Epithelial cell of proximal tubule (primary cell): ENCODE data around the gene ZNF507. TPM values are rescaled to one million over a fixed set of nuclear protein-coding genes. Genes with fewer than 3 reads are reported as not detected.

ENCODE experiments used
- DNase-seq: peaks from one replicate; pipeline ENCODE4 v3.0.0-alpha.2; 2011; ENCODE audit warnings: low read depth
- H3K4me3 ChIP-seq: 2 replicates; pipeline ENCODE4 v1.5.1; 2011; ENCODE audit warnings: low read depth, mild to moderate bottlenecking, low read length
- total RNA-seq: library from RNA; depleted of rRNA; stranded (reverse); fragments of >200 nt; gene quantifications from 2 replicates; pipeline ENCODE4 v1.2.3, GENCODE V29; 2015
- TF ChIP-seq, protein P1 (sequence below): conservative IDR thresholded peaks from 2 replicates; pipeline ENCODE4 v1.5.1; 2012; ENCODE audit warnings: low read depth, mild to moderate bottlenecking, low read length

The ZNF507 gene
- total RNA-seq, 1 donor from 2014 or later = 7.6 TPM

DNA sequence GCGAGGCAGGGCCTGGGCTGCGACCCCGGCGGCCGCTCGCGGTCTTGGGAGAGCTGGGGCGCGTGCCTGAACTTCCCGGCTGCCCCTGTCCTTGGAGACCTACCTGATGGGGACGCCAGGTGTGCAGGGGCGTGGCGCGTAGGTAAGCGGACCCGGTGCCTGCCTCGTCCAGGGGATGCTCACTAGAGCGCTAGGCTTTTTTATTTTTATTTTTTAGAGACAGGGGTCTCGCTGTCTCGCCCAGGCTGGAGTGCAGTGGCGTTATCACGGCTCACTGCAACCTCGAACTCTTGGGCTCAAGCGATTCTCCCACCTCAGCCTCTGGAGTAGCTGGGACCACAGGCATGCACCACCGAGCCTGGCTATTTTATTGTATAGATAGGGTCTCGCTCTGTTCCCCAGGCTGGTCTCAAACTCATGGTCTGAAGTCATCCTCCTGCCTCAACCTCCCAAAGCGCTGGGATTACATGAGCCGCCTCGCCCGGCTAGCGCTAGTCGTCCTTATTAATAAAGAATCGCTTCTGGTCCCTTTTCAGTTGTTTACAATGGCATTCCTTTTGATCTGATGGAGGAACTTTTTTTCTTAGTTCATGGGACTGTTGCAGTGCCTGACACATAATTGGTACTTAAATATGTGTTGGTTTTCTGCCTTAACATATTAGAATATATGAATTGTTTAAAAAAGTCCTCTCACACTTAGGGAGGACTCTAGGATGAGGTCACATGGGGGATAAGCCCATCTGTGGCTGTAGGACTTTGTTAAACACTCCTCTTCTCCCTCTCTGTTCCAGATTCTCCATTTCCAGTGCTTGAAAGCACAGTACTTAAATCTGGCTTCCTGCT lies 61.0 kb downstream of the ZNF507 start:
- TF ChIP-seq, protein P1, sequence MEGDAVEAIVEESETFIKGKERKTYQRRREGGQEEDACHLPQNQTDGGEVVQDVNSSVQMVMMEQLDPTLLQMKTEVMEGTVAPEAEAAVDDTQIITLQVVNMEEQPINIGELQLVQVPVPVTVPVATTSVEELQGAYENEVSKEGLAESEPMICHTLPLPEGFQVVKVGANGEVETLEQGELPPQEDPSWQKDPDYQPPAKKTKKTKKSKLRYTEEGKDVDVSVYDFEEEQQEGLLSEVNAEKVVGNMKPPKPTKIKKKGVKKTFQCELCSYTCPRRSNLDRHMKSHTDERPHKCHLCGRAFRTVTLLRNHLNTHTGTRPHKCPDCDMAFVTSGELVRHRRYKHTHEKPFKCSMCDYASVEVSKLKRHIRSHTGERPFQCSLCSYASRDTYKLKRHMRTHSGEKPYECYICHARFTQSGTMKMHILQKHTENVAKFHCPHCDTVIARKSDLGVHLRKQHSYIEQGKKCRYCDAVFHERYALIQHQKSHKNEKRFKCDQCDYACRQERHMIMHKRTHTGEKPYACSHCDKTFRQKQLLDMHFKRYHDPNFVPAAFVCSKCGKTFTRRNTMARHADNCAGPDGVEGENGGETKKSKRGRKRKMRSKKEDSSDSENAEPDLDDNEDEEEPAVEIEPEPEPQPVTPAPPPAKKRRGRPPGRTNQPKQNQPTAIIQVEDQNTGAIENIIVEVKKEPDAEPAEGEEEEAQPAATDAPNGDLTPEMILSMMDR = no peak
- DNase-seq = no peak
- H3K4me3 ChIP-seq = peak overlapping the region; percentile 84

DNA sequence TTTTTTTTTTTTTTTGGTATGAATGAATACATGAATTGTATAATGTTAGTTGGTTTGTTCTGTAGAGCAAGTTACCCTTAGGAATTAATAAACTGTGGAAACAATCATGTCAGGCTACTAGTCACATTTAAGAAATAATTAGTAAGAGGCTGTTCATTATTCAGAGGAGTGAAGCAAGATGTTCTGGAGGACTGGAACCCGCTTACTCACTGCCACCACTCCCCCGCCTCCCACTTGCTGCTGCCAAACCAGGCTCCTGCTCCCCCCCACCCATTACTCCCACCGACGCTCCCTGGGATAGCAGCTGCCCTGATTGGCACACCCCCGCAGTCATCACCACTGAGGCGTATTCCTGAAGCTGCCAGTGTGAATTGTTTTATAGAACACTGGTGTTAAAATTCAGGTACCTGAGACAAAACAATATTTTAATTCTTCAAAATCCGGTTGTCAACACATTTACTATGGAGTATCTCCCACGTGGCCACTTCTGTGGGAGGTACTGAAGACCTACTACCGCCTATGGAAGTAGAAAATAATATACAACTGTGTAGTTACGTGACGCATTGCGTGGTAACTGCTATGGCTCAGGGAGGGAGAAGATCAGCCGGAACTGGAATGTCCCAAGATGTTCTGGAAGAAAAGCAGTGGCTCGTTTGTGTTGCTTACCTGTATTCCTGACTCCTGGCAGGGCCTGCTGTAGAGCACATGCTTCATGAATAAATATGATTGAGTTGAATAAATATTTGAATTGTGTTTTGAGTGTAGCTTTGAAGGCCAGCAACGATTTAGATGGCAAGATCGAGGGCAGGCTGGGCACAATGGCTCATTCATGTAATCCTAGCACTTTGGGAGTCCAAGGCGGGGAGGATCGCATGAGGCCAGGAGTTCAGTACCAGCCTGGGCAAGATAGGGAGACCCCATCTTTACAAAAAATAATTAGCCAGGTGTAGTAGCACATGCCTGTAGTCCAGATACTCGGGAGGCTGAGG lies 61.9 kb downstream of the ZNF507 start:
- peak overlapping the region; percentile 84 for H3K4me3 ChIP-seq
- DNase-seq = no peak
- TF ChIP-seq, protein P1 = no peak

DNA sequence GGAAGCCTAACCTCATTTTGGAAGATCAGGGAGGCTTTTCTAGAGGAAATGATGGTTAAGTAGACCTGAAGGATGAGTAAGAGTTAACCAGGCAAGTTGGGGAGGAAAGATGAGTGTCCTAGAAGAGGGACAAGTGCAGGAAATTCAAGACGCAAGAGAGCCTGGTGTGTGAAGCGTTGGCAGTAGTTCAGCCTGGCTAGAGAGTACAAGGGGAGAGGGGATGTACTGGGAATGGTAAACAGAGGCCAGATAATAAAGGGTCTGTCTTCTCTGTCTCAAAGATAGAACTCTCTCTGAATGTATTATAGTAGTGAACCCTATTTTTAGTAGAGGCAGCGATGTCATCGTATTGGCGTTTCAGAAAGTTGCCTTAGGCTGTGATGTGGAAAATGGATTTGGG lies 69.8 kb downstream of the ZNF507 start:
- TF ChIP-seq, protein P1 = no peak
- DNase-seq = no peak
- no peak overlapping the region for H3K4me3 ChIP-seq

DNA sequence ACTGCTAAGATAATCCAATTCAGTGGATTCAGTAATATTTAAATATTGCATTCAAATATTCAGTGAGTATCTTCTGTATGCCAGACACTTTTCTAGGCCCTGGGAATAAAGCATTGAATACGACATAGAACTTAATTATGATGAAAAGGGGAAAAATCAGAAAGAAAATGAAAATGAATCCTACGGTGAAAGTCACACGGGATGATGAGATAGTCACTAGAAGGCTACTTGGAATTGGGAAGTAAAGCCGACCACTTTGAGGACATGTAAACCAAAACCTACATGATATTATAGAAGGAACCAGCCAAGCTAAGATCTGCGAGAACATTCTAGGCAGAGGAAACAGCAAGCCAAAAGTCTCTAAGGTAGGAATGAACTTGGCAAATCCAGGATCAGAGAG lies 70.3 kb downstream of the ZNF507 start:
- H3K4me3 ChIP-seq = no peak overlapping the region
- TF ChIP-seq, protein P1 = no peak

DNA sequence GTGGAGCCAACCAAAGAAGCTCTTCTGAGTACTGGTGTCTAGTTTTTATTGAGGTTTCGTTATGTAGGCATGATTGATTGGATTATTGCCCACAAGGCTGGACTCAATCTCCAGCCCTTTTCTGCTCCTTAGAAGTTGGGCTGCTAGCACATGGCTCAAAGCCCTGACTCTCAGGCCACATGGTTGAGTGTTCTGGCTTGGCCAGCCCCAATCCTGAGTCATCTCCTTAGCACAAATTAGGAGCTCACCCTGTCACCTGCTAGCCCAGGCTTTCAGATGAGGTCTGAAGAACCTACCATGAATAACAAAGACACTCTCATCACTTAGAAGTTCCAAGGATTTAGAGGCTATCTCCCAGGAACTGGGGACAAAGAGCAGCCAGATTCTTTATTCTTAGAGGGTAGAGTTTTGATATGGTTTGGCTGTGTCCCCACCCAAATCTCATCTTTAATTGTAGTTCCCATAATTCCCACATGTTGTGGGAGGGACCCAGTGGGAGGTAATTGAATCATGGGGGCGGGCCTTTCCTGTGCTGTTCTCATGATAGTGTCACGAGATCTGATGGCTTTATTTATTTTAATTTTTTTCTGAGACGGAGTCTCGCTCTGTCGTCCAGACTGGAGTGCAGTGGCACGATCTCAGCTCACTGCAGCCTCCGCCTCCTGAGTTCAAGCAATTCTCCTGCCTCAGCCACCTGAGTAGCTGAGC lies 71.5 kb downstream of the ZNF507 start:
- TF ChIP-seq, protein P1 = no peak
- H3K4me3 ChIP-seq = no peak overlapping the region
- DNase-seq = no peak

More for the DNA sequence above, 70.3 kb downstream of the ZNF507 start:
- no peak for DNase-seq

DNA sequence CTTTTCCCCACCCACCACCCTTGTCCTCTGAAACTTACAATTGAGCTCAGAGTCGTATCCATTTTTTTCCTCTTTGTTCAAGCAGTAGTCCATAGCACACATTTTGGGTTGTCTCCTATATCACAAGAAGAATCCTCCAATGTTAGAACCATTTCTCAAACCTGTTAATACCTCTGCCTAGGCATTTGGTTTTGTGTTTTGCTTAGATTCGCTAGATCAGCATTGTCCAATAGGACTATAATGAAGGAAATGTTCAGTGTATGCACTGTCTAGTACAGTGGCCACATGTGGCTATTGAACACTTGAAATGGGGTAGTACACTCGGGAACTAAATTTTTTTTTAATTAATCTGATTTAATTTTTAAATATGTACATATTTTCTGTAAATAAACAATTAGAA lies 72.7 kb downstream of the ZNF507 start:
- H3K4me3 ChIP-seq = no peak overlapping the region
- TF ChIP-seq, protein P1 = no peak

More for the DNA sequence above, 72.7 kb downstream of the ZNF507 start:
- DNase-seq = no peak
